Measurements from ENCODE around the gene SUCLG1. TPM values are rescaled to one million over a fixed set of nuclear protein-coding genes. Genes with fewer than 3 reads are reported as not detected.
A peak's percentile ranks its signal among the peaks of the same experiment; 100 is the strongest.

The SUCLG1 gene
- total RNA-seq, 1 donor from 2014 or later, result 50.6 TPM

DNA sequence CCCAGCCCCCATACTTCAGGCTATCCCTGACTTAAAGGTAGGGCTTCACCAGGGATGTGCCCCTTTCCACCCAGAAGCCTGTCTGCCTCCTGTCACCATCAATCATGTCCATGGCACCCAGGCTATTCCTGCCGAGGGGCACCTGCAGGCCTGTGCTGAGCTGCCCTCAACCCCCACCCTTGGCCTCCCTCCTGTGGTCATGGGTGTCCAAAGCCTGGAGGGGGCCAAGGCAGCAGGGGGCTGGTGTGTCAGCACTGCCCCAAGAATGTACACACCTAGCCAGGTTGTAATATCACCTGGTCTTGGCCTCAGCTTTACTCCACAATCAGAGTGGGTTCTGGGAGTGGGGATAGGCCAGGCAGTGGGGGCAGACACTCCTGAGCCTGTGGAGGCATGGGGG lies 69.3 kb downstream of the SUCLG1 start:
- no peaks in the 10 kb centered on the region for H3K27me3 ChIP-seq (ENCODE audit: insufficient read depth, low read length)
- H2AFZ ChIP-seq (ENCODE audit: low read depth, low read length), result no peak overlapping the region
- no peaks in the 10 kb centered on the region for H3K79me2 ChIP-seq (ENCODE audit: insufficient read depth, low read length)
- no peaks in the 10 kb centered on the region for H3K9me3 Mint-ChIP-seq (ENCODE audit: unreplicated experiment)
- no peaks in the 10 kb centered on the region for H4K20me1 ChIP-seq (ENCODE audit: insufficient read depth, low read length)
- peaks cover 29% of the 10 kb centered on the region for H3K4me1 Mint-ChIP-seq (ENCODE audit: low read depth, unreplicated experiment)
- H3K9ac ChIP-seq (ENCODE audit: low read length), result no peak overlapping the region
- DNase-seq (ENCODE audit: low read depth) (no peak), FAIRE-seq (no peak)
- H3K4me3 Mint-ChIP-seq (ENCODE audit: unreplicated experiment), result no peak overlapping the region
- H3K4me3 ChIP-seq (ENCODE audit: insufficient read depth, low read depth, low read length), result no peak overlapping the region
- H3K4me2 ChIP-seq (ENCODE audit: low read length), result no peak overlapping the region
- no peaks in the 10 kb centered on the region for H3K27me3 Mint-ChIP-seq (ENCODE audit: low read depth, unreplicated experiment)
- H3K4me1 ChIP-seq (ENCODE audit: insufficient read depth, low read length), result peaks cover 4% of the 10 kb centered on the region
- H3K36me3 ChIP-seq (ENCODE audit: insufficient read depth, low read length), result no peaks in the 10 kb centered on the region
- no peaks in the 10 kb centered on the region for H3K36me3 Mint-ChIP-seq (ENCODE audit: low read depth, unreplicated experiment)
- H3K27ac Mint-ChIP-seq (ENCODE audit: unreplicated experiment), result no peak overlapping the region
- no peak overlapping the region for H3K27ac ChIP-seq (ENCODE audit: low read depth, low read length)
- no peaks in the 10 kb centered on the region for H3K9me3 ChIP-seq (ENCODE audit: insufficient read depth, low read depth, low read length)
- TF ChIP-seq CTCF (IDR thresholded peaks at IDR 0.05; ENCODE audit: insufficient read depth, low read depth, low read length) (no peak), EZH2 (IDR thresholded peaks at IDR 0.05; ENCODE audit: insufficient read depth, low read length) (no peak)

GRCh38 chr2:84388921-84389490 lies 70.1 kb downstream of the SUCLG1 start:
- no peak for TF ChIP-seq CTCF (IDR thresholded peaks at IDR 0.05; ENCODE audit: insufficient read depth, low read depth, low read length)
- no peak for TF ChIP-seq EZH2 (IDR thresholded peaks at IDR 0.05; ENCODE audit: insufficient read depth, low read length)
- H3K36me3 ChIP-seq (ENCODE audit: insufficient read depth, low read length), result no peaks in the 10 kb centered on the region
- no peaks in the 10 kb centered on the region for H3K27me3 ChIP-seq (ENCODE audit: insufficient read depth, low read length)
- peaks cover 4% of the 10 kb centered on the region for H3K4me1 ChIP-seq (ENCODE audit: insufficient read depth, low read length)
- Mint-ChIP-seq H3K27ac (ENCODE audit: unreplicated experiment) (no peak overlapping the region), H3K4me3 (ENCODE audit: unreplicated experiment) (no peak overlapping the region), H3K9me3 (ENCODE audit: unreplicated experiment) (no peaks in the 10 kb centered on the region), H3K27me3 (ENCODE audit: low read depth, unreplicated experiment) (no peaks in the 10 kb centered on the region), H3K36me3 (ENCODE audit: low read depth, unreplicated experiment) (no peaks in the 10 kb centered on the region), H3K4me1 (ENCODE audit: low read depth, unreplicated experiment) (peaks cover 21% of the 10 kb centered on the region)
- no peak overlapping the region for H3K4me2 ChIP-seq (ENCODE audit: low read length)
- H4K20me1 ChIP-seq (ENCODE audit: insufficient read depth, low read length), result no peaks in the 10 kb centered on the region
- no peak overlapping the region for H2AFZ ChIP-seq (ENCODE audit: low read depth, low read length)
- H3K9ac ChIP-seq (ENCODE audit: low read length), result no peak overlapping the region
- no peaks in the 10 kb centered on the region for H3K79me2 ChIP-seq (ENCODE audit: insufficient read depth, low read length)
- no peaks in the 10 kb centered on the region for H3K9me3 ChIP-seq (ENCODE audit: insufficient read depth, low read depth, low read length)
- FAIRE-seq, result no peak
- no peak for DNase-seq (ENCODE audit: low read depth)
- H3K27ac ChIP-seq (ENCODE audit: low read depth, low read length), result no peak overlapping the region
- H3K4me3 ChIP-seq (ENCODE audit: insufficient read depth, low read depth, low read length), result no peak overlapping the region

- no peaks in the 10 kb centered on the region for H3K27me3 Mint-ChIP-seq (ENCODE audit: low read depth, unreplicated experiment)
These were observed 70.9 kb downstream of the SUCLG1 start for GRCh38 chr2:84388133-84388532.

More at GRCh38 chr2:84388133-84388532, 70.9 kb downstream of the SUCLG1 start:
- peak overlapping the region; percentile 44 for H3K27ac Mint-ChIP-seq (ENCODE audit: unreplicated experiment)
- no peak overlapping the region for H3K4me2 ChIP-seq (ENCODE audit: low read length)
- H3K9me3 ChIP-seq (ENCODE audit: insufficient read depth, low read depth, low read length), result no peaks in the 10 kb centered on the region
- no peaks in the 10 kb centered on the region for H3K36me3 Mint-ChIP-seq (ENCODE audit: low read depth, unreplicated experiment)
- H3K9me3 Mint-ChIP-seq (ENCODE audit: unreplicated experiment), result no peaks in the 10 kb centered on the region
- TF ChIP-seq EZH2 (IDR thresholded peaks at IDR 0.05; ENCODE audit: insufficient read depth, low read length) (no peak), CTCF (IDR thresholded peaks at IDR 0.05; ENCODE audit: insufficient read depth, low read depth, low read length) (no peak)
- no peak overlapping the region for H3K4me3 Mint-ChIP-seq (ENCODE audit: unreplicated experiment)
- H3K27me3 ChIP-seq (ENCODE audit: insufficient read depth, low read length), result no peaks in the 10 kb centered on the region
- no peaks in the 10 kb centered on the region for H3K4me1 ChIP-seq (ENCODE audit: insufficient read depth, low read length)
- peak; percentile 28 for DNase-seq (ENCODE audit: low read depth)
- H2AFZ ChIP-seq (ENCODE audit: low read depth, low read length), result no peak overlapping the region
- H3K4me1 Mint-ChIP-seq (ENCODE audit: low read depth, unreplicated experiment), result peaks cover 13% of the 10 kb centered on the region
- H3K27ac ChIP-seq (ENCODE audit: low read depth, low read length), result no peak overlapping the region
- no peaks in the 10 kb centered on the region for H4K20me1 ChIP-seq (ENCODE audit: insufficient read depth, low read length)
- H3K79me2 ChIP-seq (ENCODE audit: insufficient read depth, low read length), result no peaks in the 10 kb centered on the region
- FAIRE-seq, result no peak
- H3K4me3 ChIP-seq (ENCODE audit: insufficient read depth, low read depth, low read length), result no peak overlapping the region
- H3K36me3 ChIP-seq (ENCODE audit: insufficient read depth, low read length), result no peaks in the 10 kb centered on the region
- H3K9ac ChIP-seq (ENCODE audit: low read length), result no peak overlapping the region

Data from astrocyte (in vitro differentiated cells and primary cell).